B cell (primary cell): ENCODE measurements around the gene GRID2. TPM values are rescaled to one million over a fixed set of nuclear protein-coding genes. Genes with fewer than 3 reads are reported as not detected.

ENCODE experiments used
- ATAC-seq: fragments of 200-7000 bp; cut with Tn5 transposase; one replicate; pipeline ENCODE4 v1.10.0; 2021; ENCODE audit warnings: low read depth, mild to moderate bottlenecking, moderate number of reproducible peaks, moderate library complexity
- CTCF ChIA-PET: fragments of 350-600 bp; sonication (Branson Sonifier 250); formaldehyde crosslinking; loops from one replicate; lab custom pipeline; 2021; ENCODE audit warnings: antibody characterized with exemption, inconsistent platforms; lab: Charles Lee
- POLR2A ChIA-PET: fragments of 350-600 bp; sonication (Branson Sonifier 250); formaldehyde crosslinking; loops from one replicate; lab custom pipeline; 2021; ENCODE audit warnings: antibody characterized with exemption; lab: Charles Lee
- DNase-seq: peaks from one replicate; pipeline ENCODE4 v3.0.0; 2013
- H2AFZ ChIP-seq: 2 replicates; pipeline ENCODE4 v1.6.1; 2012; ENCODE audit warnings: mild to moderate bottlenecking, low read depth, low read length; ENCODE audit not compliant: insufficient read depth, poor library complexity, severe bottlenecking
- H3K27ac ChIP-seq, 2 donors: 1 replicate in 1 of 2; 2 replicates in 1 of 2; pipeline ENCODE4 v1.5.1; 2012 to 2013; ENCODE audit warnings: low read length in 2 of 2, mild to moderate bottlenecking in 2 of 2, moderate library complexity in 1 of 2
- H3K27me3 ChIP-seq, 4 experiments: fragments of 200-600 bp in 1 of 4; sonication (generic) in 1 of 4; replicated peaks in 1 of 4; 1 replicate in 2 of 4; 2 replicates in 2 of 4; pipeline versions ENCODE4 v1.6.1 to v1.7.0; 2013 to 2016; ENCODE audit warnings: low read length in 3 of 4, mild to moderate bottlenecking in 2 of 4, mixed read lengths in 1 of 4, moderate library complexity in 1 of 4; ENCODE audit not compliant: insufficient read depth in 4 of 4, control insufficient read depth in 3 of 4; ENCODE audit errors: control extremely low read depth in 1 of 4
- H3K36me3 ChIP-seq, 2 experiments: replicated peaks in 1 of 2; 1 replicate in 1 of 2; 2 replicates in 1 of 2; pipeline versions ENCODE4 v1.6.1 to v1.7.1; 2013; ENCODE audit warnings: low read length in 1 of 2; ENCODE audit not compliant: insufficient read depth in 2 of 2, control insufficient read depth in 1 of 2; ENCODE audit errors: control extremely low read depth in 1 of 2, extremely low read depth in 1 of 2
- H3K4me1 ChIP-seq, 2 donors: fragments of 200-600 bp in 1 of 2; sonication (generic) in 1 of 2; 1 replicate in 1 of 2; 2 replicates in 1 of 2; pipeline versions ENCODE4 v1.5.1 to v1.6.1; 2013 to 2017; ENCODE audit warnings: low read length in 2 of 2; ENCODE audit not compliant: control insufficient read depth in 2 of 2, insufficient read depth in 2 of 2
- H3K4me2 ChIP-seq: replicated peaks from 2 replicates; pipeline ENCODE3; 2012; ENCODE audit warnings: mild to moderate bottlenecking, low read depth, low read length; ENCODE audit not compliant: poor library complexity, severe bottlenecking
- H3K4me3 ChIP-seq, 5 experiments: fragments of 200-600 bp in 1 of 5; sonication (generic) in 1 of 5; 1 replicate in 3 of 5; 2 replicates in 2 of 5; pipeline versions ENCODE4 v1.5.1 to v1.7.0; 2011 to 2016; ENCODE audit warnings: low read length in 4 of 5, mild to moderate bottlenecking in 4 of 5, low read depth in 2 of 5, control low read depth in 1 of 5, moderate library complexity in 1 of 5; ENCODE audit not compliant: insufficient read depth in 1 of 5; ENCODE audit errors: control extremely low read depth in 1 of 5, extremely low read depth in 1 of 5
- H3K79me2 ChIP-seq: fragments of 200-600 bp; sonication (generic); one replicate; pipeline ENCODE4 v1.6.0; 2016; ENCODE audit warnings: low read length; ENCODE audit not compliant: control insufficient read depth, insufficient read depth
- H3K9ac ChIP-seq: fragments of 200-600 bp; sonication (generic); 2 replicates; pipeline ENCODE4 v1.6.1; 2017; ENCODE audit warnings: mild to moderate bottlenecking, low read length, moderate library complexity
- H3K9me3 ChIP-seq, 3 donors: one replicate each; pipeline versions ENCODE4 v1.6.1 to v1.7.1; 2013; ENCODE audit warnings: low read length in 2 of 3; ENCODE audit not compliant: control insufficient read depth in 2 of 3, insufficient read depth in 1 of 3; ENCODE audit errors: control extremely low read depth in 1 of 3
- H4K20me1 ChIP-seq: 2 replicates; pipeline ENCODE4 v1.6.0; 2012; ENCODE audit warnings: mild to moderate bottlenecking, low read length; ENCODE audit not compliant: insufficient read depth, control insufficient read depth, poor library complexity, severe bottlenecking
- H3K27ac Mint-ChIP-seq: one replicate; pipeline ENCODE4 v1.8.0; 2021; ENCODE audit warnings: mixed read lengths
- H3K27me3 Mint-ChIP-seq: one replicate; pipeline ENCODE4 v1.8.0; 2021; ENCODE audit warnings: mixed read lengths
- H3K4me1 Mint-ChIP-seq: one replicate; pipeline ENCODE4 v1.8.0; 2021; ENCODE audit warnings: mixed read lengths
- H3K4me3 Mint-ChIP-seq: one replicate; pipeline ENCODE4 v1.8.0; 2021; ENCODE audit warnings: mixed read lengths
- H3K9me3 Mint-ChIP-seq: one replicate; pipeline ENCODE4 v1.8.0; 2022; ENCODE audit warnings: mixed read lengths; ENCODE audit not compliant: insufficient read depth
- EZH2 ChIP-seq: IDR thresholded peaks from 2 replicates; pipeline ENCODE4 v1.6.1; 2012; ENCODE audit warnings: borderline replicate concordance, low read depth, mild to moderate bottlenecking, moderate library complexity, low read length; ENCODE audit not compliant: insufficient read depth, poor library complexity, severe bottlenecking
- WGBS: methylation state at CpG from one replicate; pipeline ENCODE4 v1.1.5; 2013; ENCODE audit warnings: missing lambda C conversion rate; ENCODE audit not compliant: insufficient coverage; 5-methylcytosine and 5-hydroxymethylcytosine counted together
- intact Hi-C: fragments of 100-400 bp; cut with micrococcal nuclease; formaldehyde crosslinking; loops from one replicate; pipeline ENCODE4 v1.10.0; 2022
- polyA plus RNA-seq: library from polyadenylated mRNA; depleted of rRNA; stranded (reverse); fragments of >200 nt; gene quantifications from 2 replicates; pipeline ENCODE4 v1.2.3, GENCODE V29; 2012
- total RNA-seq, 2 donors: library from RNA; stranded (reverse); fragments of 120-200 nt in 1 of 2; gene quantifications; 1 replicate in 1 of 2; 2 replicates in 1 of 2; pipeline versions ENCODE4 v1.2.3 to v1.2.4, GENCODE V29; 2013 to 2022
- TF ChIP-seq, protein P1 (sequence below): fragments of 200-600 bp; IDR thresholded peaks from one replicate; pipeline ENCODE4 v1.8.0; 2022; ENCODE audit warnings: antibody characterized with exemption, mild to moderate bottlenecking

The GRID2 gene
- total and polyA plus RNA-seq, 2 donors (not counting 1 experiment from before 2014, with no cell fraction given): not detected

DNA sequence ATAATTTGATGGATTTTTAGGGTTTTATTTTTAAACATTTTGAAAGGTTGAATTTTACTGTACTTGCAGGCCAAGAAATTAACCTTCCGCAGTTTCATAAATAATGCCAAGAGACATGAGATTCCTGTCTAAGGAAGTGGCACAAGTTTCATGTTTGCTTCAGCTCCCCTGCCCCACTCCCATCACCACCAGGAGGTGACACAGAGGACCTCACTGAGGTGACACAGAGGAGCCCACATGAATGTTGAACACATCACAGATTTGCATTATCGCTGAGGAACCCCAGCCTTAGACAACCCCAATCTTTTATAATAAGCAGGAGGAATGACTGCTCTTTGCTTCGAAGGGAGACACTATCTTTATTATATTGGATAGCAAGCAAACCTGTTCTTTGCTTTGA lies 1033.4 kb downstream of the GRID2 start:
- Histone ChIP-seq H2AFZ (no peak overlapping the region), H3K27me3 (no peaks in the 10 kb centered on the region), H3K36me3 (no peaks in the 10 kb centered on the region), H3K9ac (no peak overlapping the region), H4K20me1 (no peaks in the 10 kb centered on the region), H3K4me1 (no peaks in the 10 kb centered on the region), H3K4me3 (no peak overlapping the region), H3K9me3 (peaks cover 0 to 1% (median 0%) of the 10 kb centered on the region in 3 donors), H3K79me2 (no peaks in the 10 kb centered on the region), H3K27ac (no peak overlapping the region), H3K4me2 (no peak overlapping the region)
- POLR2A ChIA-PET: no interaction called here
- Mint-ChIP-seq H3K27ac (no peak overlapping the region), H3K27me3 (no peaks in the 10 kb centered on the region), H3K4me3 (no peak overlapping the region), H3K9me3 (no peaks in the 10 kb centered on the region), H3K4me1 (no peaks in the 10 kb centered on the region)
- no peak for TF ChIP-seq EZH2
- TF ChIP-seq, protein P1, sequence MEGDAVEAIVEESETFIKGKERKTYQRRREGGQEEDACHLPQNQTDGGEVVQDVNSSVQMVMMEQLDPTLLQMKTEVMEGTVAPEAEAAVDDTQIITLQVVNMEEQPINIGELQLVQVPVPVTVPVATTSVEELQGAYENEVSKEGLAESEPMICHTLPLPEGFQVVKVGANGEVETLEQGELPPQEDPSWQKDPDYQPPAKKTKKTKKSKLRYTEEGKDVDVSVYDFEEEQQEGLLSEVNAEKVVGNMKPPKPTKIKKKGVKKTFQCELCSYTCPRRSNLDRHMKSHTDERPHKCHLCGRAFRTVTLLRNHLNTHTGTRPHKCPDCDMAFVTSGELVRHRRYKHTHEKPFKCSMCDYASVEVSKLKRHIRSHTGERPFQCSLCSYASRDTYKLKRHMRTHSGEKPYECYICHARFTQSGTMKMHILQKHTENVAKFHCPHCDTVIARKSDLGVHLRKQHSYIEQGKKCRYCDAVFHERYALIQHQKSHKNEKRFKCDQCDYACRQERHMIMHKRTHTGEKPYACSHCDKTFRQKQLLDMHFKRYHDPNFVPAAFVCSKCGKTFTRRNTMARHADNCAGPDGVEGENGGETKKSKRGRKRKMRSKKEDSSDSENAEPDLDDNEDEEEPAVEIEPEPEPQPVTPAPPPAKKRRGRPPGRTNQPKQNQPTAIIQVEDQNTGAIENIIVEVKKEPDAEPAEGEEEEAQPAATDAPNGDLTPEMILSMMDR: no peak
- CTCF ChIA-PET: no interaction called here
- 100% methylated on average over 1 of the region's 3 CpGs for WGBS
- intact Hi-C loops: no loop called here
- ATAC-seq (no peak), DNase-seq (no peak)

DNA sequence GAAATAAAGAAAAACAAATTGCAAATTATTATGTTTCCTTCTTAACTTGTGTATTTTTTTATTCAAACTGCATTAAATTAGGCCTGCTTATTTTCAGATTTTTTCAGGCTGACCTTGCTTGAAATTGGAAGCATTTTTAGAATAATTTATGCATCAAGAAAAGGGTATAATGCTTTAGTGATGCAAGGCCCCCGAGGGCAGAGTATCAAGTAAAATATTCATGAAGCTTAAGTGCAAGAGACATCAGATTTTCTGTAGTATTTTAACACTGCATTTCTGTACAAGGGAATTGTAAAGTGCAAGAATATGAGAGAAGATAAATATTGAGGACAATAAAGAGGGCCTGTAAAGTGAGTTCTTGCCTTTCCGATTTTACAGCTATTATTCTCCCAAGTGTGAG lies 1039.0 kb downstream of the GRID2 start:
- H3K36me3 ChIP-seq: no peaks in the 10 kb centered on the region
- no peak overlapping the region for H3K27ac ChIP-seq
- no peaks in the 10 kb centered on the region for H3K27me3 ChIP-seq
- H3K9me3 ChIP-seq: no peaks in the 10 kb centered on the region
- WGBS: 70% methylated on average over 1 of the region's 2 CpGs
- ATAC-seq (no peak), DNase-seq (no peak)
- H3K4me1 ChIP-seq: no peaks in the 10 kb centered on the region
- no peaks in the 10 kb centered on the region for H3K9me3 Mint-ChIP-seq
- ChIA-PET CTCF (no interaction called here), POLR2A (no interaction called here)
- no peak overlapping the region for H3K4me3 Mint-ChIP-seq
- no peaks in the 10 kb centered on the region for H3K4me1 Mint-ChIP-seq
- TF ChIP-seq, protein P1: no peak
- TF ChIP-seq EZH2: no peak
- H3K9ac ChIP-seq: no peak overlapping the region
- no peak overlapping the region for H3K4me3 ChIP-seq
- no peaks in the 10 kb centered on the region for H3K79me2 ChIP-seq
- intact Hi-C loops: no loop called here
- H2AFZ ChIP-seq: no peak overlapping the region
- no peak overlapping the region for H3K27ac Mint-ChIP-seq
- no peak overlapping the region for H3K4me2 ChIP-seq
- no peaks in the 10 kb centered on the region for H4K20me1 ChIP-seq
- no peaks in the 10 kb centered on the region for H3K27me3 Mint-ChIP-seq
